HepG2 (cell line): ENCODE data around the gene PAQR7. TPM values are rescaled to one million over a fixed set of nuclear protein-coding genes. Genes with fewer than 3 reads are reported as not detected.

Experiments
- ATAC-seq: fragments of 200-7000 bp; cut with Tn5 transposase; 3 replicates; pipeline ENCODE4 v1.9.1; 2020; ENCODE audit warnings: mild to moderate bottlenecking, moderate library complexity
- BruUV-seq: library from RNA; stranded (reverse); fragments of 400-500 nt; replicated peaks from 2 replicates; lab custom pipeline; 2021; lab: Mats Ljungman, UMichigan
- CTCF ChIA-PET: fragments of 300-600 bp; formaldehyde crosslinking; extraction: SDS; loops from one replicate; lab custom pipeline; 2021; ENCODE audit warnings: low total read pairs, inconsistent platforms, low intra/inter-chr PET ratio; lab: Yijun Ruan, JAX
- POLR2A ChIA-PET: fragments of 350-600 bp; sonication (Branson Sonifier 250); formaldehyde crosslinking; loops from one replicate; lab custom pipeline; 2020; ENCODE audit warnings: antibody characterized with exemption, inconsistent platforms; lab: Yijun Ruan, JAX
- DNase-seq: peaks from one replicate; pipeline ENCODE4 v3.0.0-alpha.2; 2015; ENCODE audit warnings: low spot score
- FAIRE-seq: peaks from 3 replicates; lab custom pipeline; 2011; peaks lifted over from hg19 to GRCh38; lab: Jason Lieb, UNC
- H2AFZ ChIP-seq: one replicate; pipeline ENCODE4 v1.6.1; 2011; ENCODE audit warnings: low read length, inconsistent platforms
- H3K27ac ChIP-seq: fragments of 300-600 bp; 3 replicates; pipeline ENCODE4 v1.8.0; 2011; ENCODE audit warnings: mixed run types, mild to moderate bottlenecking, mixed read lengths, low read length, inconsistent platforms; ENCODE audit not compliant: insufficient read depth; ENCODE audit errors: extremely low read length
- H3K27me3 ChIP-seq, 2 experiments: fragments of 200-600 bp in 1 of 2; 2 replicates in 1 of 2; 3 replicates in 1 of 2; pipeline versions ENCODE4 v1.6.0 to v1.8.0; 2011; ENCODE audit warnings: low read length in 2 of 2, mild to moderate bottlenecking in 2 of 2, moderate library complexity in 2 of 2, inconsistent platforms in 1 of 2; ENCODE audit not compliant: insufficient read depth in 2 of 2, control insufficient read depth in 1 of 2
- H3K36me3 ChIP-seq, 2 experiments: fragments of 200-600 bp in 1 of 2; replicated peaks in 1 of 2; 2 replicates in 1 of 2; 3 replicates in 1 of 2; pipeline versions ENCODE4 v1.5.1 to v1.8.0; 2011; ENCODE audit warnings: low read length in 2 of 2, inconsistent platforms in 1 of 2; ENCODE audit not compliant: insufficient read depth in 2 of 2, control insufficient read depth in 1 of 2
- H3K4me1 ChIP-seq: 2 replicates; pipeline ENCODE4 v1.5.1; 2012; ENCODE audit warnings: low read length, inconsistent platforms; ENCODE audit not compliant: insufficient read depth
- H3K4me2 ChIP-seq: 2 replicates; pipeline ENCODE4 v1.6.0; 2011; ENCODE audit warnings: low read depth, low read length, inconsistent platforms
- H3K4me3 ChIP-seq, 3 experiments: fragments of 200-600 bp in 1 of 3; sonication (generic), shearing (Covaris generic) in 1 of 3; replicated peaks in 1 of 3; 2 replicates each; pipeline ENCODE4 v1.5.1; 2011 to 2016; ENCODE audit warnings: low read length in 3 of 3, inconsistent platforms in 2 of 3, low read depth in 2 of 3, mild to moderate bottlenecking in 2 of 3, control low read depth in 1 of 3, mixed read lengths in 1 of 3; ENCODE audit not compliant: insufficient read depth in 1 of 3
- H3K79me2 ChIP-seq: one replicate; pipeline ENCODE4 v1.6.1; 2011; ENCODE audit warnings: low read length, inconsistent platforms; ENCODE audit not compliant: insufficient read depth
- H3K9ac ChIP-seq: 2 replicates; pipeline ENCODE4 v1.6.0; 2011; ENCODE audit warnings: mild to moderate bottlenecking, low read depth, low read length, inconsistent platforms; ENCODE audit not compliant: insufficient read depth
- H3K9me3 ChIP-seq: 2 replicates; pipeline ENCODE4 v1.5.1; 2012; ENCODE audit warnings: mild to moderate bottlenecking, low read length
- H4K20me1 ChIP-seq: 2 replicates; pipeline ENCODE4 v1.6.0; 2011; ENCODE audit warnings: inconsistent platforms, mild to moderate bottlenecking, low read length, moderate library complexity; ENCODE audit not compliant: insufficient read depth
- CENPX ChIP-seq: sonication (generic); formaldehyde crosslinking; IDR thresholded peaks from 2 replicates; pipeline ENCODE4 v1.9.0; 2021; ENCODE audit warnings: mild to moderate bottlenecking, missing genetic modification reagents, moderate library complexity
- FOXK1 ChIP-seq: sonication (generic); formaldehyde crosslinking; IDR thresholded peaks from 2 replicates; pipeline ENCODE4 v1.4.0; 2020; ENCODE audit warnings: low read depth, missing genetic modification reagents, borderline replicate concordance
- HHEX ChIP-seq: IDR thresholded peaks from 2 replicates; pipeline ENCODE4 v1.6.1; 2016; ENCODE audit warnings: control low read depth
- RARA ChIP-seq: IDR thresholded peaks from 2 replicates; pipeline ENCODE4 v1.6.1; 2016; ENCODE audit warnings: missing genetic modification reagents, missing compliant biosample characterization
- SMARCE1 ChIP-seq: fragments of 450-650 bp; IDR thresholded peaks from 2 replicates; pipeline ENCODE4 v1.6.1; 2017; ENCODE audit warnings: borderline replicate concordance
- ZNF282 ChIP-seq: fragments of 450-650 bp; IDR thresholded peaks from 2 replicates; pipeline ENCODE4 v1.6.1; 2018; ENCODE audit not compliant: partially characterized antibody
- ZNF564 ChIP-seq: sonication (generic); formaldehyde crosslinking; IDR thresholded peaks from 2 replicates; pipeline ENCODE4 v1.8.1; 2023; ENCODE audit warnings: mild to moderate bottlenecking, missing genetic modification reagents
- WGBS: methylation state at CpG from one replicate; pipeline ENCODE4 v1.1.6; 2017; ENCODE audit warnings: low lambda C conversion rate; 5-methylcytosine and 5-hydroxymethylcytosine counted together
- in situ Hi-C: cut with HindIII; loops from 2 replicates; pipeline ENCODE4 v1.10.0; 2017; ENCODE audit warnings: low pct_unique_long_range_greater_than_20kb; ENCODE audit not compliant: extremely low pct_ligation_motif_present
- intact Hi-C: fragments of 100-400 bp; cut with micrococcal nuclease; formaldehyde crosslinking; loops from one replicate; pipeline ENCODE4 v1.10.0; 2022; ENCODE audit not compliant: unreplicated experiment
- polyA plus RNA-seq, 8 experiments: library from polyadenylated mRNA; depleted of rRNA in 3 of 8; stranded (reverse) in 7 of 8; unstranded in 1 of 8; fragments of >200 nt; fragmentation: Illumina TruSeq in 4 of 8; extraction: Trizol in 4 of 8; gene quantifications; 2 replicates each; pipeline versions ENCODE4 v1.2.1 to v1.2.3, GENCODE V29; 2011 to 2016; ENCODE audit warnings: low read depth in 4 of 8, missing spikeins in 1 of 8, mixed read lengths in 1 of 8; ENCODE audit not compliant: insufficient read depth in 1 of 8
- total RNA-seq, 5 experiments: library from RNA; depleted of rRNA; stranded (reverse); fragments of >200 nt; fragmentation: Illumina TruSeq; extraction: Trizol; gene quantifications; 2 replicates each; pipeline ENCODE4 v1.2.3, GENCODE V29; 2016; ENCODE audit warnings: low read depth in 1 of 5
- TF ChIP-seq, protein P1 (sequence below): sonication (generic); formaldehyde crosslinking; IDR thresholded peaks from 2 replicates; pipeline ENCODE4 v1.8.1; 2023; ENCODE audit warnings: mild to moderate bottlenecking, missing genetic modification reagents
- TF ChIP-seq, protein P2 (sequence below): IDR thresholded peaks from 2 replicates; pipeline ENCODE4 v1.6.1; 2018; ENCODE audit warnings: missing genetic modification reagents, mild to moderate bottlenecking, missing compliant biosample characterization
- TF ChIP-seq, protein P3 (sequence below): sonication (generic); formaldehyde crosslinking; IDR thresholded peaks from 2 replicates; pipeline ENCODE4 v1.4.0; 2020; ENCODE audit warnings: mild to moderate bottlenecking, low read depth, missing genetic modification reagents

The PAQR7 gene
- total and polyA plus RNA-seq, 2 of the 13 experiments (the other 11 are each of a cell fraction or from before 2014, with no cell fraction given), result 13.2 to 16.6 TPM

DNA sequence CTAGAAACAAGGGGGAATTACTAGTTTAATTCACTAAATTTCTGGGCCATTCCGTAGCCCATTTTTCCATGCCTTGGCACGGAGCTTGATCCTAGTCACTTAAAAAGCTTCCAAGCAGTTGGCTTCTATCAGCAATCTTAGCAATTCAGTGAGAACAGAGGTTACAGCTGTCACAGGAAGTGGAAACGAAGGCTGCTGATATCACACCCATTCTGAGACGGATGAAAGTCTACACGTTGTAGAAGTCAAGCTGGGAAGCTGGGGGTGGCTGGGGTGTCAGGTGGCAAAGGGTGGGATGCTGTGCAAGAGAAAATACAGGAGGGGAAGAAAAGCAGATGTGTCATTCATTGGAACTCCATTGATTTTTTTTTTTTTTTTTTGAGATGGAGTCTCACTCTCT, 42.5 kb upstream of the PAQR7 start (continued):
- TF ChIP-seq, protein P1, sequence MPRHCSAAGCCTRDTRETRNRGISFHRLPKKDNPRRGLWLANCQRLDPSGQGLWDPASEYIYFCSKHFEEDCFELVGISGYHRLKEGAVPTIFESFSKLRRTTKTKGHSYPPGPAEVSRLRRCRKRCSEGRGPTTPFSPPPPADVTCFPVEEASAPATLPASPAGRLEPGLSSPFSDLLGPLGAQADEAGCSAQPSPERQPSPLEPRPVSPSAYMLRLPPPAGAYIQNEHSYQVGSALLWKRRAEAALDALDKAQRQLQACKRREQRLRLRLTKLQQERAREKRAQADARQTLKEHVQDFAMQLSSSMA (CRISPR knock-in tag), result no peak
- TF ChIP-seq, protein P2, sequence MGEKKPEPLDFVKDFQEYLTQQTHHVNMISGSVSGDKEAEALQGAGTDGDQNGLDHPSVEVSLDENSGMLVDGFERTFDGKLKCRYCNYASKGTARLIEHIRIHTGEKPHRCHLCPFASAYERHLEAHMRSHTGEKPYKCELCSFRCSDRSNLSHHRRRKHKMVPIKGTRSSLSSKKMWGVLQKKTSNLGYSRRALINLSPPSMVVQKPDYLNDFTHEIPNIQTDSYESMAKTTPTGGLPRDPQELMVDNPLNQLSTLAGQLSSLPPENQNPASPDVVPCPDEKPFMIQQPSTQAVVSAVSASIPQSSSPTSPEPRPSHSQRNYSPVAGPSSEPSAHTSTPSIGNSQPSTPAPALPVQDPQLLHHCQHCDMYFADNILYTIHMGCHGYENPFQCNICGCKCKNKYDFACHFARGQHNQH (CRISPR knock-in tag), result no peak
- TF ChIP-seq RARA (no peak), CENPX (CRISPR knock-in tag) (no peak), FOXK1 (CRISPR knock-in tag) (no peak)

DNA sequence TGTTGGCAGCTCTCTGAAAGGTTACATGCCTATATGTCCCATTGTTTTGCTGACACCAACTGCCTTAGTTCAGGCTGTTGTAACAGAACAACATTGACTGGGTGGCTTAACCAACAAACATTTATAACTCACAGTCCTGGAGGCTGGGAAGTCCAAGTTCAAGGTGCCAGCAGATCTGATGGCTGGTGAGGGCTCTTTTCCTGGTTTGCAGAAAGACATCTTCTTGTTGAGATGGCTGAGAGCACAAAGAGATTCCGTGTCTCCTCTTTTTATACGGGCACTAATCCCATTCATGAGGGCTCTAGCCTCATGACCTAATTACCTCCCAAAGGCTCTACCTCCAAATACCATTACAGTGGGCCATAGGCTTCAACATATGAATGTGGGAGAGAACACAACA, 41.0 kb upstream of the PAQR7 start:
- Histone ChIP-seq H3K79me2 (no peaks in the 10 kb centered on the region), H2AFZ (no peak overlapping the region), H3K4me2 (no peak overlapping the region), H3K4me1 (peaks cover 23% of the 10 kb centered on the region), H3K4me3 (no peak overlapping the region), H3K27me3 (peaks cover 0 to 8% of the 10 kb centered on the region in 2 experiments; a peak in 2 of 5 replicates), H3K9ac (no peak overlapping the region), H4K20me1 (no peaks in the 10 kb centered on the region), H3K36me3 (no peaks in the 10 kb centered on the region), H3K9me3 (no peaks in the 10 kb centered on the region), H3K27ac (no peak overlapping the region)
- 94% methylated on average over 2 of the region's 2 CpGs for WGBS
- no peak for TF ChIP-seq SMARCE1
- TF ChIP-seq, protein P3, sequence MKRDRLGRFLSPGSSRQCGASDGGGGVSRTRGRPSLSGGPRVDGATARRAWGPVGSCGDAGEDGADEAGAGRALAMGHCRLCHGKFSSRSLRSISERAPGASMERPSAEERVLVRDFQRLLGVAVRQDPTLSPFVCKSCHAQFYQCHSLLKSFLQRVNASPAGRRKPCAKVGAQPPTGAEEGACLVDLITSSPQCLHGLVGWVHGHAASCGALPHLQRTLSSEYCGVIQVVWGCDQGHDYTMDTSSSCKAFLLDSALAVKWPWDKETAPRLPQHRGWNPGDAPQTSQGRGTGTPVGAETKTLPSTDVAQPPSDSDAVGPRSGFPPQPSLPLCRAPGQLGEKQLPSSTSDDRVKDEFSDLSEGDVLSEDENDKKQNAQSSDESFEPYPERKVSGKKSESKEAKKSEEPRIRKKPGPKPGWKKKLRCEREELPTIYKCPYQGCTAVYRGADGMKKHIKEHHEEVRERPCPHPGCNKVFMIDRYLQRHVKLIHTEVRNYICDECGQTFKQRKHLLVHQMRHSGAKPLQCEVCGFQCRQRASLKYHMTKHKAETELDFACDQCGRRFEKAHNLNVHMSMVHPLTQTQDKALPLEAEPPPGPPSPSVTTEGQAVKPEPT (CRISPR knock-in tag), result no peak
- TF ChIP-seq ZNF282, result no peak
- TF ChIP-seq ZNF564, result peak; percentile 71; the same call in 1 of the 2 replicates
- no peak for TF ChIP-seq HHEX
- no peak for DNase-seq
- ATAC-seq, result no peak
- no TSS peak for BruUV-seq
- no peak for FAIRE-seq
- CTCF ChIA-PET, result no interaction called here
- intact Hi-C loops, result no loop called here
- in situ Hi-C loops, result no loop called here
- POLR2A ChIA-PET, result no interaction called here
